ENCODE data around the gene RRAS2. TPM values are rescaled to one million over a fixed set of nuclear protein-coding genes. Genes with fewer than 3 reads are reported as not detected.
"Not testable (repeated sequence)": the region's sequence is repeated elsewhere in the genome, so short reads cannot be mapped to it uniquely, and the experiment has no call there.

The RRAS2 gene
- total RNA-seq, 1 experiment from 2014 or later = 164 TPM

DNA sequence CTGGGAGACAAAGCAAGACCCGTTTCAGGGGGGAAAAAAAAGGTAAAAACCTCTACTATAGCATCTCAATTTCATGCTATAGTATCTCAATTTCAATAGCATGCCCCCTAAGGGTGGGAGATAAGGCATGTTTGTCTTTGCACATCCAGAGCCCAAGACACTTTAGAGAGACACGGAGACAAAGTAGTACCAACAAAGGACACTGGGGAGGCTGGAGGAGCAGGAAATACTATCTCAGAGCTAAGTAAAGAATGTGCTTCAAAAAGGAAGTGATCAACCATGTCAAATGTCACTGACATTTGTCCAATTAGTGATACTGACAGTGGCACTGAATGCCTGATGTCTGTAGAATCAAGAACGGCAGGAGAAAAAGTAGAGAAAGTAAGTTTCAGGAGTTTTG lies 68.6 kb downstream of the RRAS2 start:
- CTCF ChIA-PET = interaction anchor here (0.6 to 3.0 kb wide), 8 partner anchors 8 to 164 kb away, joined by 3 to 10 read pairs (median 4); no protein-coding TSS in a partner anchor
- peak overlapping the region; percentile 76 for H3K27ac Mint-ChIP-seq

DNA sequence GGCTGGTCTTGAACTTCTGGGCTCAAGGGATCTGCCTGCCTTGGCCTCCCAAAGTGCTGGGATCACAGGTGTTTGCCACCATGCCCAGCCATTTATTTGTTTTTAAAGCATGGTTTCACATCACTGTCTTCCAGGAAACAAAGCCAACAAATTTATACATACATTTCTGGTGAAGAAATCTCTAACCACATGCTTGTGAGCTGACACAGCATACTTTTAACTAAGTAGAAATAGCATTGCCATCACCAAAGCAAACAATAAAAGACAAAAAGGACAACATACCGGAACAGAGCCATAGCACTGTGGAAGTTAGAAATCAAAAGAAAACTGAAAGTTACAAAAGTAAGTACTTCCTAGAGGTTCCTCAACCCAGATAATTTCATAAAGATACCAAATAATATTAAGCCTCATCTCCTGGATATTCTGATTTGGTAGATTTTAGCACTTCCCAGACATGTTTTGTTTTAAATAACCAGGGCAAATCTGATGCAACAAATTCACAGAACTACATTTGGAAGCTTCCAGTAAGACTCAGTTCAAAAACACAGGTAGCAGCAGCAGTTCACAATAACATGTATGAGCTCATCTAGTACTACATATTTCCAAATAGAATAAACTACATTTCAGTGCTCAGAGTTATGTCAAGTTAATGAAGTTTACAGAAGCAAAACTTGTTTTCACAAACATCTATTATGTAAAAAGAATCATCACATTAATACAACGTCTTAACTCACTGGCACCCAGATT lies 70.6 kb downstream of the RRAS2 start:
- TF ChIP-seq NR1H2 (CRISPR knock-in tag; IDR thresholded peaks at IDR 0.05) (no peak), SMAD4 (CRISPR knock-in tag; IDR thresholded peaks at IDR 0.05) (no peak), ZNF263 (CRISPR knock-in tag; IDR thresholded peaks at IDR 0.05; ENCODE audit: low read depth) (no peak), TP53 (CRISPR knock-in tag; IDR thresholded peaks at IDR 0.05) (no peak), ATF1 (CRISPR knock-in tag; IDR thresholded peaks at IDR 0.05) (no peak)
- TF ChIP-seq, protein P1, sequence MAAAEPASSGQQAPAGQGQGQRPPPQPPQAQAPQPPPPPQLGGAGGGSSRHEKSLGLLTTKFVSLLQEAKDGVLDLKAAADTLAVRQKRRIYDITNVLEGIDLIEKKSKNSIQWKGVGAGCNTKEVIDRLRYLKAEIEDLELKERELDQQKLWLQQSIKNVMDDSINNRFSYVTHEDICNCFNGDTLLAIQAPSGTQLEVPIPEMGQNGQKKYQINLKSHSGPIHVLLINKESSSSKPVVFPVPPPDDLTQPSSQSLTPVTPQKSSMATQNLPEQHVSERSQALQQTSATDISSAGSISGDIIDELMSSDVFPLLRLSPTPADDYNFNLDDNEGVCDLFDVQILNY (CRISPR knock-in tag; IDR thresholded peaks at IDR 0.05) = no peak
- TF ChIP-seq, protein P2, sequence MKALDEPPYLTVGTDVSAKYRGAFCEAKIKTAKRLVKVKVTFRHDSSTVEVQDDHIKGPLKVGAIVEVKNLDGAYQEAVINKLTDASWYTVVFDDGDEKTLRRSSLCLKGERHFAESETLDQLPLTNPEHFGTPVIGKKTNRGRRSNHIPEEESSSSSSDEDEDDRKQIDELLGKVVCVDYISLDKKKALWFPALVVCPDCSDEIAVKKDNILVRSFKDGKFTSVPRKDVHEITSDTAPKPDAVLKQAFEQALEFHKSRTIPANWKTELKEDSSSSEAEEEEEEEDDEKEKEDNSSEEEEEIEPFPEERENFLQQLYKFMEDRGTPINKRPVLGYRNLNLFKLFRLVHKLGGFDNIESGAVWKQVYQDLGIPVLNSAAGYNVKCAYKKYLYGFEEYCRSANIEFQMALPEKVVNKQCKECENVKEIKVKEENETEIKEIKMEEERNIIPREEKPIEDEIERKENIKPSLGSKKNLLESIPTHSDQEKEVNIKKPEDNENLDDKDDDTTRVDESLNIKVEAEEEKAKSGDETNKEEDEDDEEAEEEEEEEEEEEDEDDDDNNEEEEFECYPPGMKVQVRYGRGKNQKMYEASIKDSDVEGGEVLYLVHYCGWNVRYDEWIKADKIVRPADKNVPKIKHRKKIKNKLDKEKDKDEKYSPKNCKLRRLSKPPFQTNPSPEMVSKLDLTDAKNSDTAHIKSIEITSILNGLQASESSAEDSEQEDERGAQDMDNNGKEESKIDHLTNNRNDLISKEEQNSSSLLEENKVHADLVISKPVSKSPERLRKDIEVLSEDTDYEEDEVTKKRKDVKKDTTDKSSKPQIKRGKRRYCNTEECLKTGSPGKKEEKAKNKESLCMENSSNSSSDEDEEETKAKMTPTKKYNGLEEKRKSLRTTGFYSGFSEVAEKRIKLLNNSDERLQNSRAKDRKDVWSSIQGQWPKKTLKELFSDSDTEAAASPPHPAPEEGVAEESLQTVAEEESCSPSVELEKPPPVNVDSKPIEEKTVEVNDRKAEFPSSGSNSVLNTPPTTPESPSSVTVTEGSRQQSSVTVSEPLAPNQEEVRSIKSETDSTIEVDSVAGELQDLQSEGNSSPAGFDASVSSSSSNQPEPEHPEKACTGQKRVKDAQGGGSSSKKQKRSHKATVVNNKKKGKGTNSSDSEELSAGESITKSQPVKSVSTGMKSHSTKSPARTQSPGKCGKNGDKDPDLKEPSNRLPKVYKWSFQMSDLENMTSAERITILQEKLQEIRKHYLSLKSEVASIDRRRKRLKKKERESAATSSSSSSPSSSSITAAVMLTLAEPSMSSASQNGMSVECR (CRISPR knock-in tag; IDR thresholded peaks at IDR 0.05; ENCODE audit: borderline replicate concordance) = no peak
- DNase-seq (ENCODE audit: low spot score) (no peak), ATAC-seq (no peak)
- H3K27me3 Mint-ChIP-seq (ENCODE audit: low read depth) = no peaks in the 10 kb centered on the region
- H3K9me3 Mint-ChIP-seq = no peaks in the 10 kb centered on the region
- POLR2A ChIA-PET = no interaction called here
- peak overlapping the region; percentile 83 for H3K27ac Mint-ChIP-seq
- peaks cover 37% of the 10 kb centered on the region for H3K36me3 Mint-ChIP-seq
- no peak overlapping the region for H3K4me3 Mint-ChIP-seq
- CTCF ChIA-PET = interaction anchor here (1.0 to 3.0 kb wide), 4 partner anchors 12 to 167 kb away, joined by 4 to 10 read pairs (median 6); no protein-coding TSS in a partner anchor
- H3K4me1 Mint-ChIP-seq = peaks cover 7% of the 10 kb centered on the region

More for the DNA sequence above, 68.6 kb downstream of the RRAS2 start:
- no peak for DNase-seq (ENCODE audit: low spot score)
- Mint-ChIP-seq H3K9me3 (no peaks in the 10 kb centered on the region), H3K4me3 (no peak overlapping the region), H3K36me3 (peaks cover 40% of the 10 kb centered on the region), H3K4me1 (peaks cover 7% of the 10 kb centered on the region), H3K27me3 (ENCODE audit: low read depth) (no peaks in the 10 kb centered on the region)
- peak; percentile 69 for ATAC-seq
- TF ChIP-seq, protein P3, sequence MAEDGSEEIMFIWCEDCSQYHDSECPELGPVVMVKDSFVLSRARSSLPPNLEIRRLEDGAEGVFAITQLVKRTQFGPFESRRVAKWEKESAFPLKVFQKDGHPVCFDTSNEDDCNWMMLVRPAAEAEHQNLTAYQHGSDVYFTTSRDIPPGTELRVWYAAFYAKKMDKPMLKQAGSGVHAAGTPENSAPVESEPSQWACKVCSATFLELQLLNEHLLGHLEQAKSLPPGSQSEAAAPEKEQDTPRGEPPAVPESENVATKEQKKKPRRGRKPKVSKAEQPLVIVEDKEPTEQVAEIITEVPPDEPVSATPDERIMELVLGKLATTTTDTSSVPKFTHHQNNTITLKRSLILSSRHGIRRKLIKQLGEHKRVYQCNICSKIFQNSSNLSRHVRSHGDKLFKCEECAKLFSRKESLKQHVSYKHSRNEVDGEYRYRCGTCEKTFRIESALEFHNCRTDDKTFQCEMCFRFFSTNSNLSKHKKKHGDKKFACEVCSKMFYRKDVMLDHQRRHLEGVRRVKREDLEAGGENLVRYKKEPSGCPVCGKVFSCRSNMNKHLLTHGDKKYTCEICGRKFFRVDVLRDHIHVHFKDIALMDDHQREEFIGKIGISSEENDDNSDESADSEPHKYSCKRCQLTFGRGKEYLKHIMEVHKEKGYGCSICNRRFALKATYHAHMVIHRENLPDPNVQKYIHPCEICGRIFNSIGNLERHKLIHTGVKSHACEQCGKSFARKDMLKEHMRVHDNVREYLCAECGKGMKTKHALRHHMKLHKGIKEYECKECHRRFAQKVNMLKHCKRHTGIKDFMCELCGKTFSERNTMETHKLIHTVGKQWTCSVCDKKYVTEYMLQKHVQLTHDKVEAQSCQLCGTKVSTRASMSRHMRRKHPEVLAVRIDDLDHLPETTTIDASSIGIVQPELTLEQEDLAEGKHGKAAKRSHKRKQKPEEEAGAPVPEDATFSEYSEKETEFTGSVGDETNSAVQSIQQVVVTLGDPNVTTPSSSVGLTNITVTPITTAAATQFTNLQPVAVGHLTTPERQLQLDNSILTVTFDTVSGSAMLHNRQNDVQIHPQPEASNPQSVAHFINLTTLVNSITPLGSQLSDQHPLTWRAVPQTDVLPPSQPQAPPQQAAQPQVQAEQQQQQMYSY (CRISPR knock-in tag; IDR thresholded peaks at IDR 0.05) = no peak
- TF ChIP-seq MYBL2 (CRISPR knock-in tag; IDR thresholded peaks at IDR 0.05) = no peak
- no peak for TF ChIP-seq ZNF396 (CRISPR knock-in tag; IDR thresholded peaks at IDR 0.05; ENCODE audit: borderline replicate concordance)
- no peak for TF ChIP-seq ESRRA (CRISPR knock-in tag; IDR thresholded peaks at IDR 0.05; ENCODE audit: borderline replicate concordance)
- no peak for TF ChIP-seq ZNF219 (CRISPR knock-in tag; IDR thresholded peaks at IDR 0.05; ENCODE audit: borderline replicate concordance)
- no peak for TF ChIP-seq GRHL2 (CRISPR knock-in tag; IDR thresholded peaks at IDR 0.05; ENCODE audit: insufficient replicate concordance, severe bottlenecking)
- no peak for TF ChIP-seq KAT7 (CRISPR knock-in tag; IDR thresholded peaks at IDR 0.05; ENCODE audit: borderline replicate concordance)
- TF ChIP-seq, protein P4, sequence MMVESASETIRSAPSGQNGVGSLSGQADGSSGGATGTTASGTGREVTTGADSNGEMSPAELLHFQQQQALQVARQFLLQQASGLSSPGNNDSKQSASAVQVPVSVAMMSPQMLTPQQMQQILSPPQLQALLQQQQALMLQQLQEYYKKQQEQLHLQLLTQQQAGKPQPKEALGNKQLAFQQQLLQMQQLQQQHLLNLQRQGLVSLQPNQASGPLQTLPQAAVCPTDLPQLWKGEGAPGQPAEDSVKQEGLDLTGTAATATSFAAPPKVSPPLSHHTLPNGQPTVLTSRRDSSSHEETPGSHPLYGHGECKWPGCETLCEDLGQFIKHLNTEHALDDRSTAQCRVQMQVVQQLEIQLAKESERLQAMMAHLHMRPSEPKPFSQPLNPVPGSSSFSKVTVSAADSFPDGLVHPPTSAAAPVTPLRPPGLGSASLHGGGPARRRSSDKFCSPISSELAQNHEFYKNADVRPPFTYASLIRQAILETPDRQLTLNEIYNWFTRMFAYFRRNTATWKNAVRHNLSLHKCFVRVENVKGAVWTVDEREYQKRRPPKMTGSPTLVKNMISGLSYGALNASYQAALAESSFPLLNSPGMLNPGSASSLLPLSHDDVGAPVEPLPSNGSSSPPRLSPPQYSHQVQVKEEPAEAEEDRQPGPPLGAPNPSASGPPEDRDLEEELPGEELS (CRISPR knock-in tag; IDR thresholded peaks at IDR 0.05) = no peak
- POLR2A ChIA-PET = interaction anchor here (0.6 kb wide), 1 partner anchor 213 kb away, joined by 3 read pairs; no protein-coding TSS in a partner anchor

DNA sequence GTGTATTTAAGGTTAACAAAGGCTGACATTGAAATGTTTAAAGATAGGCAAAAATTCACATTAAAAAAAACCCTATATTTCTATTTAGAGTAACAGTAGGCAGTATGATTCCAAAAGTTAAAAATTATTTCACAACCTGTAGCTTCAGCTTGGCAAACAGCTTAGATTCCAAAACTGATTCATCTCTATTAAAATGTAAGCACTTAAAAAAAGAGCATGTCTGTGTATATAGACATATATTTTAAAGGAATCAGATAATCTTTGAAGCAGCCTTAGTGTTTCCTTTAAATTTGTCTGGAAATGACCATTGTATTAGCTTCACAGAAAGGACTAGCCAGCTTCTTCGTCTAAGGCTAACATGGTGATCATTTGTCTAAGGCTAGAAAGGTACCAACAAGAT lies 80.1 kb downstream of the RRAS2 start:
- peaks cover 13% of the 10 kb centered on the region for H3K4me1 Mint-ChIP-seq
- CTCF ChIA-PET; ATAC-seq; DNase-seq (ENCODE audit: low spot score); POLR2A ChIA-PET; H3K4me3 Mint-ChIP-seq; H3K27ac Mint-ChIP-seq; H3K27me3 Mint-ChIP-seq (ENCODE audit: low read depth): not testable (repeated sequence)
- H3K36me3 Mint-ChIP-seq = peaks cover 69% of the 10 kb centered on the region
- H3K9me3 Mint-ChIP-seq = peaks cover 18% of the 10 kb centered on the region

All from WTC11 (cell line).